ENCODE results near the gene NUTF2.

Gene NUTF2

GRCh38 chr16:67853670-67854069 is 6.9 kb downstream of the NUTF2 start:
- DNase-seq (ENCODE audit: low read depth, low spot score) = no peak
- in situ Hi-C loops (cut with HindIII; ENCODE audit: low sequenced_read_pairs) = no loop called here
- TF ChIP-seq CTCF (IDR thresholded peaks at IDR 0.05; ENCODE audit: low read depth, low read length) = no peak
- H3K4me3 ChIP-seq (ENCODE audit: low read depth, low read length) = no peak overlapping the region

GRCh38 chr16:67855789-67856188 is 9.1 kb downstream of the NUTF2 start:
- no peak overlapping the region for H3K4me3 ChIP-seq (ENCODE audit: low read depth, low read length)
- in situ Hi-C loops (cut with HindIII; ENCODE audit: low sequenced_read_pairs) = no loop called here
- TF ChIP-seq CTCF (IDR thresholded peaks at IDR 0.05; ENCODE audit: low read depth, low read length) = no peak
- DNase-seq (ENCODE audit: low read depth, low spot score) = no peak

- no peak for TF ChIP-seq CTCF (IDR thresholded peaks at IDR 0.05; ENCODE audit: low read depth, low read length)
- in situ Hi-C loops (cut with HindIII; ENCODE audit: low sequenced_read_pairs) = no loop called here
- no peak for DNase-seq (ENCODE audit: low read depth, low spot score)
- H3K4me3 ChIP-seq (ENCODE audit: low read depth, low read length) = no peak overlapping the region
These were observed 10.3 kb downstream of the NUTF2 start for GRCh38 chr16:67856927-67857546.

GRCh38 chr16:67857547-67858233 is 11.0 kb downstream of the NUTF2 start:
- no peak for TF ChIP-seq CTCF (IDR thresholded peaks at IDR 0.05; ENCODE audit: low read depth, low read length)
- DNase-seq (ENCODE audit: low read depth, low spot score) = peak; percentile 91
- no peak overlapping the region for H3K4me3 ChIP-seq (ENCODE audit: low read depth, low read length)
- in situ Hi-C loops (cut with HindIII; ENCODE audit: low sequenced_read_pairs) = no loop called here

GRCh38 chr16:67858500-67858899 is 11.8 kb downstream of the NUTF2 start:
- no peak overlapping the region for H3K4me3 ChIP-seq (ENCODE audit: low read depth, low read length)
- TF ChIP-seq CTCF (IDR thresholded peaks at IDR 0.05; ENCODE audit: low read depth, low read length) = no peak
- DNase-seq (ENCODE audit: low read depth, low spot score) = no peak
- in situ Hi-C loops (cut with HindIII; ENCODE audit: low sequenced_read_pairs) = no loop called here

GRCh38 chr16:67860589-67861398 is 14.1 kb downstream of the NUTF2 start:
- no peak for TF ChIP-seq CTCF (IDR thresholded peaks at IDR 0.05; ENCODE audit: low read depth, low read length)
- in situ Hi-C loops (cut with HindIII; ENCODE audit: low sequenced_read_pairs) = no loop called here
- no peak overlapping the region for H3K4me3 ChIP-seq (ENCODE audit: low read depth, low read length)
- DNase-seq (ENCODE audit: low read depth, low spot score) = no peak

All from astrocyte of the spinal cord (primary cell).